HEK293T (cell line): ENCODE data around the gene FAM131C.

ENCODE experiments used
- BHLHE40 ChIP-seq: fragments of 450-650 bp; IDR thresholded peaks from 2 replicates; pipeline ENCODE4 v1.6.1; 2016; ENCODE audit warnings: mild to moderate bottlenecking, moderate library complexity, borderline replicate concordance
- CTBP1 ChIP-seq: fragments of 450-650 bp; IDR thresholded peaks from 2 replicates; pipeline ENCODE4 v1.6.1; 2016; ENCODE audit warnings: borderline replicate concordance
- ELF4 ChIP-seq: fragments of 450-650 bp; IDR thresholded peaks from 2 replicates; pipeline ENCODE4 v1.6.1; 2017; ENCODE audit warnings: antibody characterized with exemption
- FOXA1 ChIP-seq: fragments of 450-650 bp; IDR thresholded peaks from 2 replicates; pipeline ENCODE4 v1.6.1; 2016; ENCODE audit warnings: mild to moderate bottlenecking
- FOXK2 ChIP-seq: fragments of 450-650 bp; IDR thresholded peaks from 2 replicates; pipeline ENCODE4 v1.6.1; 2016; ENCODE audit warnings: mild to moderate bottlenecking
- FOXM1 ChIP-seq: fragments of 450-650 bp; IDR thresholded peaks from 2 replicates; pipeline ENCODE4 v1.6.1; 2017; ENCODE audit warnings: mild to moderate bottlenecking, borderline replicate concordance
- L3MBTL2 ChIP-seq: fragments of 450-650 bp; conservative IDR thresholded peaks from 2 replicates; pipeline ENCODE4 v1.6.1; 2016; ENCODE audit warnings: mild to moderate bottlenecking
- LEF1 ChIP-seq: fragments of 450-650 bp; IDR thresholded peaks from 2 replicates; pipeline ENCODE4 v1.6.1; 2017; ENCODE audit warnings: mild to moderate bottlenecking, borderline replicate concordance
- NFRKB ChIP-seq: fragments of 450-650 bp; IDR thresholded peaks from 2 replicates; pipeline ENCODE4 v1.6.1; 2016; ENCODE audit warnings: mild to moderate bottlenecking, moderate library complexity
- SP1 ChIP-seq: fragments of 450-650 bp; IDR thresholded peaks from 2 replicates; pipeline ENCODE4 v1.6.1; 2017
- SUZ12 ChIP-seq: fragments of 450-650 bp; IDR thresholded peaks from 2 replicates; pipeline ENCODE4 v1.6.1; 2016; ENCODE audit warnings: mild to moderate bottlenecking
- TARDBP ChIP-seq: fragments of 450-650 bp; IDR thresholded peaks from 2 replicates; pipeline ENCODE4 v1.6.1; 2016

DNA sequence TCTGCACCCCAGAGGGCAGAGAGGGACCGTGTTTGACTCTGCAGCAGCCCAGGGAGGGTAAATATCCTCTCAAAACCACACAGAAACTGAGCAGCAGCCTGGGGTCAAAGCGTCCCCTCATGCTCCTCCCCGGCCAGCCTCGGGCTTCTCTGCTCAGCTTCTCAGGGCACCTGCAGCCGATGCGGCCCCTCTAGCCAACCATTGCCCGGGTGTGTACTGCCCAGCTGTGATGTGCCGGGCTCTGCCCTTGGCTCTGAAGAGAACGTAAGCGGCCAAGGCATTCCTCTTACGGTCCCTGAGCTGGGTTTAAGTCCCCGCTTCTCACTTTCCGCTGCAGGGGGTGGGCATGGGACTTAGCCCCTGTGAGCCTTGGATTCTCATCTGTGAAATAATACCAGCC is 5.5 kb downstream of the FAM131C start:
- TF ChIP-seq FOXK2 = no peak
- TF ChIP-seq CTBP1 = no peak
- TF ChIP-seq ELF4 = no peak
- no peak for TF ChIP-seq TARDBP
- no peak for TF ChIP-seq FOXM1
- no peak for TF ChIP-seq SP1
- TF ChIP-seq LEF1 = no peak
- no peak for TF ChIP-seq L3MBTL2
- TF ChIP-seq FOXA1 = no peak
- no peak for TF ChIP-seq NFRKB
- TF ChIP-seq BHLHE40 = no peak
- TF ChIP-seq SUZ12 = no peak
